RWPE1 (cell line): ENCODE measurements around the gene GSK3A.
A peak's percentile ranks its signal among the peaks of the same experiment; 100 is the strongest.

Experiments used
- CTCF ChIA-PET: fragments of 350-600 bp; sonication (Branson Sonifier 250); formaldehyde crosslinking; extraction: SDS; loops from one replicate; lab custom pipeline; 2021; lab: Yijun Ruan, JAX
- POLR2A ChIA-PET: fragments of 400-600 bp; formaldehyde crosslinking; extraction: SDS; loops from one replicate; lab custom pipeline; 2020; ENCODE audit warnings: antibody characterized with exemption; ENCODE audit not compliant: low non-redundant PET; lab: Yijun Ruan, JAX
- DNase-seq: peaks from one replicate; pipeline ENCODE4 v3.0.0; 2012; ENCODE audit warnings: low spot score
- H3K27ac ChIP-seq: fragments of 450-650 bp; 2 replicates; pipeline ENCODE4 v1.5.1; 2017
- CTCF ChIP-seq: fragments of 450-650 bp; conservative IDR thresholded peaks from 2 replicates; pipeline ENCODE4 v1.5.1; 2017; ENCODE audit warnings: low read depth, mild to moderate bottlenecking

The GSK3A gene

GRCh38 chr19:42198676-42199439 lies 43.5 kb downstream of the GSK3A start:
- POLR2A ChIA-PET = interaction anchor here (0.6 kb wide), 1 partner anchor 29 kb away, joined by 3 read pairs; no protein-coding TSS in a partner anchor
- TF ChIP-seq CTCF = no peak
- no peak for DNase-seq

GRCh38 chr19:42197375-42197817 lies 45.0 kb downstream of the GSK3A start:
- ChIA-PET POLR2A (interaction anchor here (0.6 to 0.7 kb wide), 2 partner anchors 10 to 21 kb away, joined by 6 to 7 read pairs; no protein-coding TSS in a partner anchor), CTCF (interaction anchor here (0.5 to 1.0 kb wide), 2 partner anchors 89 to 219 kb away, joined by 3 to 6 read pairs; no protein-coding TSS in a partner anchor)
- TF ChIP-seq CTCF = no peak
- no peak for DNase-seq
- peak overlapping the region; percentile 96 for H3K27ac ChIP-seq

More at GRCh38 chr19:42198676-42199439, 43.5 kb downstream of the GSK3A start:
- H3K27ac ChIP-seq = peak overlapping the region; percentile 96
- CTCF ChIA-PET = interaction anchor here (0.6 to 0.9 kb wide), 3 partner anchors 7 to 76 kb away, joined by 3 to 4 read pairs (median 3); no protein-coding TSS in a partner anchor

GRCh38 chr19:42196011-42197001 lies 46.1 kb downstream of the GSK3A start:
- POLR2A ChIA-PET = no interaction called here
- H3K27ac ChIP-seq = peak overlapping the region; percentile 96
- CTCF ChIA-PET = interaction anchor here (1.0 kb wide), 1 partner anchor 87 kb away, joined by 3 read pairs; no protein-coding TSS in a partner anchor
- DNase-seq = no peak
- TF ChIP-seq CTCF = no peak

GRCh38 chr19:42193706-42194105 lies 48.7 kb downstream of the GSK3A start:
- CTCF ChIA-PET = no interaction called here
- TF ChIP-seq CTCF = no peak

GRCh38 chr19:42193294-42193693 lies 49.1 kb downstream of the GSK3A start:
- POLR2A ChIA-PET = no interaction called here
- DNase-seq = no peak
- CTCF ChIA-PET = no interaction called here
- H3K27ac ChIP-seq = no peak overlapping the region
- TF ChIP-seq CTCF = no peak

More at GRCh38 chr19:42193706-42194105, 48.7 kb downstream of the GSK3A start:
- POLR2A ChIA-PET = no interaction called here
- DNase-seq = no peak
- H3K27ac ChIP-seq = no peak overlapping the region

GRCh38 chr19:42191855-42192254 lies 50.5 kb downstream of the GSK3A start:
- ChIA-PET CTCF (interaction anchor here (0.8 kb wide), 1 partner anchor 7 kb away, joined by 3 read pairs; no protein-coding TSS in a partner anchor), POLR2A (no interaction called here)
- peak; percentile 93 for DNase-seq
- no peak for TF ChIP-seq CTCF
- H3K27ac ChIP-seq = peak overlapping the region; percentile 56
